Activated CD8-positive, alpha-beta T cell treated with anti-CD3 and anti-CD28 coated beads for 36 hours (primary cell): ENCODE results near the gene PRKCE. TPM values are rescaled to one million over a fixed set of nuclear protein-coding genes. Genes with fewer than 3 reads are reported as not detected.
A peak's percentile ranks its signal among the peaks of the same experiment; 100 is the strongest.

Experiments used
- ATAC-seq: fragments of 200-7000 bp; cut with Tn5 transposase; one replicate; pipeline ENCODE4 v1.10.0; 2021; ENCODE audit warnings: mild to moderate bottlenecking, moderate library complexity
- CTCF ChIA-PET: fragments of 350-600 bp; sonication (Branson Sonifier 250); formaldehyde crosslinking; loops from one replicate; lab custom pipeline; 2021; ENCODE audit warnings: antibody characterized with exemption; lab: Charles Lee
- POLR2A ChIA-PET: fragments of 350-600 bp; sonication (Branson Sonifier 250); formaldehyde crosslinking; loops from one replicate; lab custom pipeline; 2021; ENCODE audit warnings: antibody characterized with exemption; lab: Charles Lee
- DNase-seq: peaks from one replicate; pipeline ENCODE4 v3.0.0-alpha.2; 2020
- H3K27ac Mint-ChIP-seq: one replicate; pipeline ENCODE4 v1.8.0; 2021; ENCODE audit warnings: mild to moderate bottlenecking, mixed read lengths
- H3K27me3 Mint-ChIP-seq: one replicate; pipeline ENCODE4 v1.8.0; 2021; ENCODE audit warnings: mixed read lengths
- H3K36me3 Mint-ChIP-seq: one replicate; pipeline ENCODE4 v1.8.0; 2021; ENCODE audit warnings: low read depth, mixed read lengths
- H3K4me1 Mint-ChIP-seq: one replicate; pipeline ENCODE4 v1.8.0; 2021; ENCODE audit warnings: low read depth, mixed read lengths
- H3K4me3 Mint-ChIP-seq: one replicate; pipeline ENCODE4 v1.8.0; 2021; ENCODE audit warnings: mild to moderate bottlenecking, moderate library complexity, mixed read lengths
- H3K9me3 Mint-ChIP-seq: one replicate; pipeline ENCODE4 v1.8.0; 2021; ENCODE audit warnings: mixed read lengths
- intact Hi-C: fragments of 100-400 bp; cut with micrococcal nuclease; formaldehyde crosslinking; loops from one replicate; pipeline ENCODE4 v1.10.0; 2022
- total RNA-seq, 2 experiments: library from RNA; stranded (reverse); gene quantifications; one replicate each; pipeline ENCODE4 v1.2.3, GENCODE V29; 2021
- TF ChIP-seq, protein P1 (sequence below): fragments of 200-600 bp; IDR thresholded peaks from one replicate; pipeline ENCODE4 v1.8.0; 2022; ENCODE audit warnings: antibody characterized with exemption, mild to moderate bottlenecking

Gene PRKCE
- total RNA-seq, 2 experiments from 2014 or later, result 11.5 to 11.9 TPM

DNA sequence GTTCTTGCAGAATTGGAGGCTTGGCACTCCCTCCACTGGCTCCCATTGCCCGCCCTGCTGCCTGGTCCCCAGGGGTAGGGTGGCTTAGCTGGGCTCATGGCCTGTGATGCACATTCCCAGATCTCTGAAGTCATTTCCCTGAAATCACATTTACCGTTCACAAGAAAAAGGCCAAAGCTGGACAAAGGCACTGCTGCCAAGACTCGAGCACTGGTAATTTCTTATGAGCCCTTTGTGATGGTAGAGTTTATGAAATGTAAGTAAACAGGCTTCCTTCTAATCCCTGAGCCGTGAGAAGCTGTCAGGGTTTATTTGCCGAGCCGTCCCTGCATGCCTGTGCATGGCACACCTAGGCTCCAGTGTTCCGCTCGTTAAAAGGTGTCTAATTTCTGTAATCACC lies 398.6 kb downstream of the PRKCE start:
- no peak for ATAC-seq
- TF ChIP-seq, protein P1, sequence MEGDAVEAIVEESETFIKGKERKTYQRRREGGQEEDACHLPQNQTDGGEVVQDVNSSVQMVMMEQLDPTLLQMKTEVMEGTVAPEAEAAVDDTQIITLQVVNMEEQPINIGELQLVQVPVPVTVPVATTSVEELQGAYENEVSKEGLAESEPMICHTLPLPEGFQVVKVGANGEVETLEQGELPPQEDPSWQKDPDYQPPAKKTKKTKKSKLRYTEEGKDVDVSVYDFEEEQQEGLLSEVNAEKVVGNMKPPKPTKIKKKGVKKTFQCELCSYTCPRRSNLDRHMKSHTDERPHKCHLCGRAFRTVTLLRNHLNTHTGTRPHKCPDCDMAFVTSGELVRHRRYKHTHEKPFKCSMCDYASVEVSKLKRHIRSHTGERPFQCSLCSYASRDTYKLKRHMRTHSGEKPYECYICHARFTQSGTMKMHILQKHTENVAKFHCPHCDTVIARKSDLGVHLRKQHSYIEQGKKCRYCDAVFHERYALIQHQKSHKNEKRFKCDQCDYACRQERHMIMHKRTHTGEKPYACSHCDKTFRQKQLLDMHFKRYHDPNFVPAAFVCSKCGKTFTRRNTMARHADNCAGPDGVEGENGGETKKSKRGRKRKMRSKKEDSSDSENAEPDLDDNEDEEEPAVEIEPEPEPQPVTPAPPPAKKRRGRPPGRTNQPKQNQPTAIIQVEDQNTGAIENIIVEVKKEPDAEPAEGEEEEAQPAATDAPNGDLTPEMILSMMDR, result no peak
- H3K36me3 Mint-ChIP-seq, result no peaks in the 10 kb centered on the region
- no peak overlapping the region for H3K27ac Mint-ChIP-seq
- H3K4me1 Mint-ChIP-seq, result peaks cover 17% of the 10 kb centered on the region
- H3K27me3 Mint-ChIP-seq, result no peaks in the 10 kb centered on the region
- ChIA-PET POLR2A (interaction anchor here (1.7 kb wide), 1 partner anchor 24 kb away, joined by 3 read pairs; no protein-coding TSS in a partner anchor), CTCF (interaction anchor here (3.6 kb wide), 1 partner anchor 13 kb away, joined by 18 read pairs; no protein-coding TSS in a partner anchor)
- no peaks in the 10 kb centered on the region for H3K9me3 Mint-ChIP-seq
- intact Hi-C loops, result no loop called here
- H3K4me3 Mint-ChIP-seq, result no peak overlapping the region
- no peak for DNase-seq

- ChIA-PET POLR2A (interaction anchor here (1.7 kb wide), 1 partner anchor 24 kb away, joined by 3 read pairs; no protein-coding TSS in a partner anchor), CTCF (interaction anchor here (3.6 kb wide), 1 partner anchor 12 kb away, joined by 18 read pairs; no protein-coding TSS in a partner anchor)
Measured at GRCh38 chr2:46050489-46050888, 399.0 kb downstream of the PRKCE start.

DNA sequence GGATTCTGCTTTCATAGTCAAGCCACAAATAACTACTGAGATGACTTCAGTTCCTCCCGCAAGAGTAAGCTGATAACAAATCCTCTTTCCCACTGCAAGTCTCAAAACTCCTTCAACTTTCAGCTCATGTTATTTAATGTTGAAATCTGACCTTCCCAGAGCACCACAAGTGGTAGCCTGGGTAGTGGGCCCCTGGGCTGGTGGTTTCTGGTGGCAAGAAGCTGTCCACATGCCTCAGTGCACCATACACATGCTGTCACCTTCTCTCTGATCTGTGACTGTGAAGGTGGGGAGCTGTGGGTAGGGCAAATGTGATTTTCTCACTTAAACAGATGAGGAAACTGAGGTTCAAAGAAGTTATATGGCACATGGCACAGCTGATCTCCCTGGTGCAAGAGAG lies 399.6 kb downstream of the PRKCE start:
- Mint-ChIP-seq H3K27ac (no peak overlapping the region), H3K36me3 (no peaks in the 10 kb centered on the region), H3K4me1 (peaks cover 11% of the 10 kb centered on the region), H3K9me3 (no peaks in the 10 kb centered on the region), H3K27me3 (no peaks in the 10 kb centered on the region), H3K4me3 (no peak overlapping the region)
- no peak for DNase-seq
- TF ChIP-seq, protein P1, result no peak
- CTCF ChIA-PET, result interaction anchor here (3.6 kb wide), 1 partner anchor 12 kb away, joined by 18 read pairs; no protein-coding TSS in a partner anchor
- POLR2A ChIA-PET, result interaction anchor here (0.6 to 1.7 kb wide), 2 partner anchors 19 to 25 kb away, joined by 3 read pairs; no protein-coding TSS in a partner anchor
- intact Hi-C loops, result no loop called here
- ATAC-seq, result peak; percentile 53

More at GRCh38 chr2:46050489-46050888, 399.0 kb downstream of the PRKCE start:
- H3K27me3 Mint-ChIP-seq, result no peaks in the 10 kb centered on the region
- DNase-seq (no peak), ATAC-seq (no peak)
- TF ChIP-seq, protein P1, result peak; percentile 13
- H3K4me1 Mint-ChIP-seq, result peaks cover 16% of the 10 kb centered on the region
- H3K27ac Mint-ChIP-seq, result no peak overlapping the region
- H3K9me3 Mint-ChIP-seq, result no peaks in the 10 kb centered on the region
- H3K4me3 Mint-ChIP-seq, result no peak overlapping the region
- intact Hi-C loops, result no loop called here
- H3K36me3 Mint-ChIP-seq, result no peaks in the 10 kb centered on the region

- Mint-ChIP-seq H3K27me3 (no peaks in the 10 kb centered on the region), H3K4me1 (peaks cover 11% of the 10 kb centered on the region), H3K36me3 (no peaks in the 10 kb centered on the region), H3K4me3 (no peak overlapping the region), H3K9me3 (no peaks in the 10 kb centered on the region), H3K27ac (no peak overlapping the region)
- intact Hi-C loops, result no loop called here
- DNase-seq (peak; percentile 10), ATAC-seq (no peak)
- CTCF ChIA-PET, result interaction anchor here (2.1 kb wide), 1 partner anchor 9 kb away, joined by 8 read pairs; no protein-coding TSS in a partner anchor
- TF ChIP-seq, protein P1, result no peak
- POLR2A ChIA-PET, result no interaction called here
Measured at GRCh38 chr2:46053564-46053963, 402.1 kb downstream of the PRKCE start.

- H3K36me3 Mint-ChIP-seq, result no peaks in the 10 kb centered on the region
- H3K9me3 Mint-ChIP-seq, result no peaks in the 10 kb centered on the region
- TF ChIP-seq, protein P1, result no peak
- intact Hi-C loops, result no loop called here
- H3K4me1 Mint-ChIP-seq, result peaks cover 5% of the 10 kb centered on the region
- ATAC-seq, result no peak
- no peaks in the 10 kb centered on the region for H3K27me3 Mint-ChIP-seq
- ChIA-PET POLR2A (no interaction called here), CTCF (no interaction called here)
- DNase-seq, result no peak
- no peak overlapping the region for H3K27ac Mint-ChIP-seq
- no peak overlapping the region for H3K4me3 Mint-ChIP-seq
Measured at GRCh38 chr2:46056541-46056940, 405.1 kb downstream of the PRKCE start.
